Ectodermal cell (in vitro differentiated cells): ENCODE measurements around the gene SGMS1.
"Not testable (repeated sequence)": the region's sequence is repeated elsewhere in the genome, so short reads cannot be mapped to it uniquely, and the experiment has no call there.

Experiments used
- H3K27ac ChIP-seq: 2 replicates; pipeline ENCODE4 v1.7.0; 2013; ENCODE audit warnings: mild to moderate bottlenecking, low read depth, low read length; ENCODE audit not compliant: insufficient read depth, poor library complexity, severe bottlenecking
- H3K27me3 ChIP-seq: 2 replicates; pipeline ENCODE4 v1.7.0; 2013; ENCODE audit warnings: mild to moderate bottlenecking, low read length; ENCODE audit not compliant: insufficient read depth, control insufficient read depth, poor library complexity, severe bottlenecking
- H3K36me3 ChIP-seq: one replicate; pipeline ENCODE4 v1.7.0; 2013; ENCODE audit warnings: low read length; ENCODE audit not compliant: control insufficient read depth, insufficient read depth
- H3K4me1 ChIP-seq: one replicate; pipeline ENCODE4 v1.7.0; 2013; ENCODE audit warnings: low read length; ENCODE audit not compliant: control insufficient read depth, insufficient read depth
- H3K4me3 ChIP-seq: 2 replicates; pipeline ENCODE4 v1.7.0; 2013; ENCODE audit warnings: low read depth, low read length, control low read depth; ENCODE audit not compliant: insufficient read depth
- H3K9me3 ChIP-seq: 2 replicates; pipeline ENCODE4 v1.7.0; 2013; ENCODE audit warnings: mild to moderate bottlenecking, low read length, moderate library complexity; ENCODE audit not compliant: control insufficient read depth
- WGBS, 2 experiments: methylation state at CpG; one replicate each; pipeline ENCODE4 v1.1.7; 2013; ENCODE audit warnings: missing lambda C conversion rate in 2 of 2; 5-methylcytosine and 5-hydroxymethylcytosine counted together

The SGMS1 gene

GRCh38 chr10:50453940-50454339, 169.8 kb downstream of the SGMS1 start:
- no peak overlapping the region for H3K27ac ChIP-seq
- no peaks in the 10 kb centered on the region for H3K9me3 ChIP-seq
- H3K4me3 ChIP-seq: no peak overlapping the region
- H3K36me3 ChIP-seq: no peaks in the 10 kb centered on the region
- WGBS, 2 experiments: 21 to 34% methylated on average over 1 of the region's 1 CpG
- peaks cover 4% of the 10 kb centered on the region for H3K4me1 ChIP-seq
- no peaks in the 10 kb centered on the region for H3K27me3 ChIP-seq

- no peak overlapping the region for H3K4me3 ChIP-seq
- WGBS, 2 experiments: 90 to 100% methylated on average over 1 to 2 of the region's 2 CpGs
- no peaks in the 10 kb centered on the region for H3K27me3 ChIP-seq
- peaks cover 4% of the 10 kb centered on the region for H3K4me1 ChIP-seq
- peak overlapping the region; percentile 2 for H3K27ac ChIP-seq
- H3K9me3 ChIP-seq: no peaks in the 10 kb centered on the region
- no peaks in the 10 kb centered on the region for H3K36me3 ChIP-seq
These were observed 171.2 kb downstream of the SGMS1 start for GRCh38 chr10:50452603-50453002.

- Histone ChIP-seq H3K36me3 (no peaks in the 10 kb centered on the region), H3K4me3 (no peak overlapping the region), H3K27ac (no peak overlapping the region), H3K27me3 (no peaks in the 10 kb centered on the region), H3K4me1 (no peaks in the 10 kb centered on the region), H3K9me3 (no peaks in the 10 kb centered on the region)
These were observed 176.1 kb downstream of the SGMS1 start for GRCh38 chr10:50447691-50448090.

GRCh38 chr10:50445777-50446176, 178.0 kb downstream of the SGMS1 start:
- H3K4me1 ChIP-seq, H3K27me3 ChIP-seq, H3K9me3 ChIP-seq, H3K27ac ChIP-seq, H3K4me3 ChIP-seq, H3K36me3 ChIP-seq: not testable (repeated sequence)
- 80 to 85% methylated on average over 5 of the region's 5 CpGs for WGBS, 2 experiments

- WGBS, 2 experiments: 91 to 92% methylated on average over 4 of the region's 4 CpGs
- Histone ChIP-seq H3K4me3 (no peak overlapping the region), H3K4me1 (no peaks in the 10 kb centered on the region), H3K9me3 (no peaks in the 10 kb centered on the region), H3K27ac (no peak overlapping the region), H3K27me3 (no peaks in the 10 kb centered on the region), H3K36me3 (no peaks in the 10 kb centered on the region)
These were observed 183.3 kb downstream of the SGMS1 start for GRCh38 chr10:50440489-50440888.

- H3K27ac ChIP-seq: no peak overlapping the region
- WGBS, 2 experiments: 93 to 100% methylated on average over 2 of the region's 2 CpGs
- H3K9me3 ChIP-seq: no peaks in the 10 kb centered on the region
- H3K4me1 ChIP-seq: no peaks in the 10 kb centered on the region
- no peaks in the 10 kb centered on the region for H3K36me3 ChIP-seq
- H3K27me3 ChIP-seq: no peaks in the 10 kb centered on the region
- H3K4me3 ChIP-seq: no peak overlapping the region
These were observed 183.9 kb downstream of the SGMS1 start for GRCh38 chr10:50439806-50440205.

- Histone ChIP-seq H3K4me1 (no peaks in the 10 kb centered on the region), H3K36me3 (no peaks in the 10 kb centered on the region), H3K27ac (no peak overlapping the region), H3K4me3 (no peak overlapping the region), H3K9me3 (no peaks in the 10 kb centered on the region), H3K27me3 (no peaks in the 10 kb centered on the region)
- WGBS, 2 experiments: 89 to 93% methylated on average over 2 of the region's 2 CpGs
These were observed 184.6 kb downstream of the SGMS1 start for GRCh38 chr10:50439187-50439586.

GRCh38 chr10:50438049-50438936, 185.5 kb downstream of the SGMS1 start:
- WGBS, 2 experiments: 83 to 89% methylated on average over 6 of the region's 6 CpGs

GRCh38 chr10:50437248-50437647, 186.5 kb downstream of the SGMS1 start:
- Histone ChIP-seq H3K36me3 (no peaks in the 10 kb centered on the region), H3K27me3 (no peaks in the 10 kb centered on the region), H3K9me3 (no peaks in the 10 kb centered on the region), H3K4me3 (no peak overlapping the region), H3K4me1 (no peaks in the 10 kb centered on the region), H3K27ac (peak overlapping the region; percentile 27)
- WGBS, 2 experiments: 88 to 89% methylated on average over 1 of the region's 1 CpG

More at GRCh38 chr10:50438049-50438936, 185.5 kb downstream of the SGMS1 start:
- Histone ChIP-seq H3K4me1 (no peaks in the 10 kb centered on the region), H3K9me3 (no peaks in the 10 kb centered on the region), H3K36me3 (no peaks in the 10 kb centered on the region), H3K27ac (no peak overlapping the region), H3K4me3 (no peak overlapping the region), H3K27me3 (no peaks in the 10 kb centered on the region)

GRCh38 chr10:50436805-50437204, 187.0 kb downstream of the SGMS1 start:
- H3K9me3 ChIP-seq: no peaks in the 10 kb centered on the region
- no peak overlapping the region for H3K4me3 ChIP-seq
- no peaks in the 10 kb centered on the region for H3K27me3 ChIP-seq
- H3K4me1 ChIP-seq: no peaks in the 10 kb centered on the region
- no peaks in the 10 kb centered on the region for H3K36me3 ChIP-seq
- 92 to 95% methylated on average over 3 to 4 of the region's 4 CpGs for WGBS, 2 experiments
- no peak overlapping the region for H3K27ac ChIP-seq
